Measurements from ENCODE around the gene SHQ1. TPM values are rescaled to one million over a fixed set of nuclear protein-coding genes. Genes with fewer than 3 reads are reported as not detected.

SHQ1 gene
- total RNA-seq, 2 donors from 2014 or later: 16.2 to 21.8 TPM

Other genes with a start within 250 kb of the SHQ1 start
- 10 to 100 TPM; 26.3 to 27.4 TPM for gene GXYLT2, start 39.6 kb upstream of the SHQ1 start, total RNA-seq
- 10 to 100 TPM; 48.1 to 65.3 TPM for gene PPP4R2, start 148.4 kb upstream of the SHQ1 start, total RNA-seq
- gene EBLN2, start 213.2 kb upstream of the SHQ1 start, total RNA-seq: 1 to 10 TPM; 1.5 to 1.6 TPM

All from left cardiac atrium (tissue), 2 donors.